ENCODE measurements around the gene ANK2. TPM values are rescaled to one million over a fixed set of nuclear protein-coding genes. Genes with fewer than 3 reads are reported as not detected.

ANK2 gene
- total RNA-seq, 1 donor, result 79.6 TPM

DNA sequence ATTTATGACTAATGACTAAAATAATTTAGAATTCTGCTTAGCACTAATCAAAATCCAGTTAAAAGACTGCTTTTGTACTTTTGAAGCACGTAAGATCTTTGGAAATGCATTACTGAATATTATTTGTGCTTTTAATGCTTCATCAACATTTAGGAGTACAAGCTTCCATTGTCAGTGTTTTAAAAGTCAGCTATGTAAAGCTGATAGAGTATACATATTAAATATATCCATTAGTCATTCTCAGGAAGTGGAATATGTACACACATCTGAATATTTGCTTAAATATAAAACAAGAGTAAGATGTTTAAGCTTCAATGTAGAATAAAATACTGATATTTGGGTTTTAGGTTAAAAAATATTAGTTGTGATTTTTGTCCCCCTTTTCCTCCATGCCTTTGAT lies 54.1 kb downstream of the ANK2 start:
- TF ChIP-seq, protein P1, sequence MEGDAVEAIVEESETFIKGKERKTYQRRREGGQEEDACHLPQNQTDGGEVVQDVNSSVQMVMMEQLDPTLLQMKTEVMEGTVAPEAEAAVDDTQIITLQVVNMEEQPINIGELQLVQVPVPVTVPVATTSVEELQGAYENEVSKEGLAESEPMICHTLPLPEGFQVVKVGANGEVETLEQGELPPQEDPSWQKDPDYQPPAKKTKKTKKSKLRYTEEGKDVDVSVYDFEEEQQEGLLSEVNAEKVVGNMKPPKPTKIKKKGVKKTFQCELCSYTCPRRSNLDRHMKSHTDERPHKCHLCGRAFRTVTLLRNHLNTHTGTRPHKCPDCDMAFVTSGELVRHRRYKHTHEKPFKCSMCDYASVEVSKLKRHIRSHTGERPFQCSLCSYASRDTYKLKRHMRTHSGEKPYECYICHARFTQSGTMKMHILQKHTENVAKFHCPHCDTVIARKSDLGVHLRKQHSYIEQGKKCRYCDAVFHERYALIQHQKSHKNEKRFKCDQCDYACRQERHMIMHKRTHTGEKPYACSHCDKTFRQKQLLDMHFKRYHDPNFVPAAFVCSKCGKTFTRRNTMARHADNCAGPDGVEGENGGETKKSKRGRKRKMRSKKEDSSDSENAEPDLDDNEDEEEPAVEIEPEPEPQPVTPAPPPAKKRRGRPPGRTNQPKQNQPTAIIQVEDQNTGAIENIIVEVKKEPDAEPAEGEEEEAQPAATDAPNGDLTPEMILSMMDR (IDR thresholded peaks at IDR 0.05; ENCODE audit: extremely low read depth, low read depth, low read length), result no peak
- Histone ChIP-seq H3K9me3 (ENCODE audit: low read depth, low read length) (no peaks in the 10 kb centered on the region), H3K36me3 (ENCODE audit: insufficient read depth, low read length) (no peaks in the 10 kb centered on the region), H3K27me3 (ENCODE audit: insufficient read depth, low read length) (no peaks in the 10 kb centered on the region), H3K4me2 (ENCODE audit: insufficient read depth, low read length) (no peak overlapping the region), H4K20me1 (ENCODE audit: insufficient read depth, low read length) (no peaks in the 10 kb centered on the region), H3K4me1 (ENCODE audit: insufficient read depth, low read length) (peaks cover 4% of the 10 kb centered on the region), H3K27ac (ENCODE audit: low read depth, low read length) (no peak overlapping the region), H3K4me3 (ENCODE audit: insufficient read depth, low read length) (no peak overlapping the region), H2AFZ (ENCODE audit: low read length) (no peak overlapping the region), H3K79me2 (ENCODE audit: insufficient read depth, low read length) (no peaks in the 10 kb centered on the region)
- DNase-seq (ENCODE audit: insufficient read length, low spot score, missing footprints), result no peak

DNA sequence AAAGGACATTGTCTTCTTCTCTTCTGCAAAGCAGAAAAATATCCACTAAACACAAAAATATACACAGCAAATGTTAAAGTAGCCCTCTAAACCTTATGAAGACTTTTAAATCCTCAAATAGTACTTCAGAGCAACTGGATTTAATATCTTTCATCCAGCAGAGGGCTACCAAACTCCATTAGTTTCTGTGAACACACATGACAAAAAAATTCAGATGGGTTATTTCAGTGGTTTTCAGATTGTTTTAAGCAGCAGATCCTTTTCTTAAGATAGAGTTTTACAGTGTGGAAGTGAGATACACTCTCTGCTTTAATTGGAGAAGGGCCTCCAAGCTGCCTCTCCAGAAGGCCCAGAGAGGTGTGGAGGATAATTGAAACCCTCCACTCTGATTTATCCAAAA lies 56.7 kb downstream of the ANK2 start:
- Histone ChIP-seq H3K4me3 (ENCODE audit: insufficient read depth, low read length) (no peak overlapping the region), H3K36me3 (ENCODE audit: insufficient read depth, low read length) (no peaks in the 10 kb centered on the region), H3K79me2 (ENCODE audit: insufficient read depth, low read length) (no peaks in the 10 kb centered on the region), H3K4me2 (ENCODE audit: insufficient read depth, low read length) (no peak overlapping the region), H3K9me3 (ENCODE audit: low read depth, low read length) (no peaks in the 10 kb centered on the region), H4K20me1 (ENCODE audit: insufficient read depth, low read length) (no peaks in the 10 kb centered on the region), H2AFZ (ENCODE audit: low read length) (peak overlapping the region; percentile 60), H3K4me1 (ENCODE audit: insufficient read depth, low read length) (peaks cover 4% of the 10 kb centered on the region), H3K27ac (ENCODE audit: low read depth, low read length) (no peak overlapping the region), H3K27me3 (ENCODE audit: insufficient read depth, low read length) (no peaks in the 10 kb centered on the region)
- TF ChIP-seq, protein P1 (IDR thresholded peaks at IDR 0.05; ENCODE audit: extremely low read depth, low read depth, low read length), result peak; percentile 59
- DNase-seq (ENCODE audit: insufficient read length, low spot score, missing footprints), result peak; percentile 22

DNA sequence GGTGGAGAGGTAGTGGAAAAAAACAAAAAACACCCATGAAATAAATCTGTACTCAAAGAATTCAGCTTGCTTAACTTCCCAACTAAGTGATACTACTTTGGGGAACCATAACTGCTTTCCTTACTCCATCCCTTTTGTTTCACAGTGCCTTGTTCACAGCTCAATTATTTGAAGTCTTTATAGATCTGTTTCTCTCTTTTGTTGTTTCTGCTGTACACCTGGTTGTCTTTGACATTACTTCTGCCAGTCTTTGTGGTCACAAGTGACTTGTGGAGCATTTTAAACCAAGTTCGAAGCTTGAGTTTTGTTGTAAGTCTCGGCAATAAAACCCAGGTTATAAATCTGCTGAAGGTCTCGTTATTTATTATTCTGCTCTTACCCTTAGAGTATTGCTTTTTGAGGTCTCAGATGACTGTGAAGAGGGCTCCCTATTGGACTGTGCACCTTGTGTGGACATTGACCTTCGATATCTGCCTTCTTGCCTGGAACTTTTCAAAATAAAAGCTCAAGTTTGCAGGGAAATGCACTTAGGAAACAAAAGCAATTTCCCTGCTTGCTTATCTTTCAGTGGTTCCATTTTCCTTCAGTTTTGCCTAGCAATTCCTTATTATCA lies 59.8 kb downstream of the ANK2 start:
- Histone ChIP-seq H2AFZ (ENCODE audit: low read length) (no peak overlapping the region), H3K27ac (ENCODE audit: low read depth, low read length) (no peak overlapping the region), H3K4me2 (ENCODE audit: insufficient read depth, low read length) (no peak overlapping the region), H3K9me3 (ENCODE audit: low read depth, low read length) (no peaks in the 10 kb centered on the region), H3K79me2 (ENCODE audit: insufficient read depth, low read length) (no peaks in the 10 kb centered on the region), H3K27me3 (ENCODE audit: insufficient read depth, low read length) (peaks cover 2% of the 10 kb centered on the region), H4K20me1 (ENCODE audit: insufficient read depth, low read length) (no peaks in the 10 kb centered on the region), H3K4me1 (ENCODE audit: insufficient read depth, low read length) (no peaks in the 10 kb centered on the region), H3K36me3 (ENCODE audit: insufficient read depth, low read length) (no peaks in the 10 kb centered on the region), H3K4me3 (ENCODE audit: insufficient read depth, low read length) (no peak overlapping the region)
- TF ChIP-seq, protein P1 (IDR thresholded peaks at IDR 0.05; ENCODE audit: extremely low read depth, low read depth, low read length), result no peak
- no peak for DNase-seq (ENCODE audit: insufficient read length, low spot score, missing footprints)

DNA sequence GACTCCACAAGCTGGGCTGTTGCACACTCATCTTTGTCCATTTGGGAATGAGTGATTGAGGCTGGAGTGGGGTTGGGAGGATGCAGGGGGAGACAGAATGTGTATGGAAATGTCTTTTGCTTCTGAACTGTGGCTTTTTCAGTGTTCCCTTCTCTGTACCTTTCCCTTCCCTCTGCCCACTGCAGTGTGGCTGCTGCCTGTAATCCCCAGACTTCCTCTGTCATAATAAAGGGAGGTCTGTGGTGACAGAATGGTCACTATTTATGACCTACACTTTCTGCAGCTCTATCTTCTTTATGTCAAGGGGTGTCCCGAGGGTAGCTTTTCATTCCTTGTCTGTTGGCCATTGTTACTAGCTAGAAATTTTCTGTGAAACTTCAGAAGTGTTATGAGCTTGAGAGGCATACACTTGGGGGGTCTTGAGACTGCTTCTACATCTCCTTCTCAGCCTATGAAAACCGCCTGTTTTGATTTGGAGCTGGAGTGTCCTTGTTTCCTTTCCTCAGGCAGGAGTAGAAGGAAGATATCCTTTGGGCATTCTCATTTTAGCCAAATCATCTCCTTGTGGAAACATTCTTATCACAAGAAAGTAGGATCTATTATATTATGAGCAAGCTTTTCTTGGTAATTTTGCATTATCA lies 63.0 kb downstream of the ANK2 start:
- H3K4me1 ChIP-seq (ENCODE audit: insufficient read depth, low read length), result no peaks in the 10 kb centered on the region
- H3K36me3 ChIP-seq (ENCODE audit: insufficient read depth, low read length), result no peaks in the 10 kb centered on the region
- no peak for DNase-seq (ENCODE audit: insufficient read length, low spot score, missing footprints)
- peaks cover 4% of the 10 kb centered on the region for H3K27me3 ChIP-seq (ENCODE audit: insufficient read depth, low read length)
- H3K79me2 ChIP-seq (ENCODE audit: insufficient read depth, low read length), result no peaks in the 10 kb centered on the region
- no peaks in the 10 kb centered on the region for H3K9me3 ChIP-seq (ENCODE audit: low read depth, low read length)
- no peak overlapping the region for H2AFZ ChIP-seq (ENCODE audit: low read length)
- no peak overlapping the region for H3K27ac ChIP-seq (ENCODE audit: low read depth, low read length)
- TF ChIP-seq, protein P1 (IDR thresholded peaks at IDR 0.05; ENCODE audit: extremely low read depth, low read depth, low read length), result no peak
- H4K20me1 ChIP-seq (ENCODE audit: insufficient read depth, low read length), result no peaks in the 10 kb centered on the region
- no peak overlapping the region for H3K4me3 ChIP-seq (ENCODE audit: insufficient read depth, low read length)
- no peak overlapping the region for H3K4me2 ChIP-seq (ENCODE audit: insufficient read depth, low read length)
